ENCODE data around the gene ZNF641. TPM values are rescaled to one million over a fixed set of nuclear protein-coding genes. Genes with fewer than 3 reads are reported as not detected.
"Not testable (repeated sequence)": the region's sequence is repeated elsewhere in the genome, so short reads cannot be mapped to it uniquely, and the experiment has no call there.

Gene ZNF641
- total RNA-seq, 3 donors from 2014 or later = 4.3 to 8.3 (median 7.3) TPM

- ATAC-seq (peak in 1 of 2 donors; percentile 44), DNase-seq (no peak)
- no peaks in the 10 kb centered on the region for H3K9me3 Mint-ChIP-seq
- H3K4me1 Mint-ChIP-seq (ENCODE audit: low read depth) = peaks cover 30% of the 10 kb centered on the region
- H3K36me3 Mint-ChIP-seq (ENCODE audit: insufficient read depth) = peaks cover 10% of the 10 kb centered on the region
- H3K27me3 Mint-ChIP-seq (ENCODE audit: low read depth) = no peaks in the 10 kb centered on the region
- H3K4me3 Mint-ChIP-seq = peak overlapping the region; percentile 82
Measured at GRCh38 chr12:48351022-48351708, 446 bp upstream of the ZNF641 start.

DNA sequence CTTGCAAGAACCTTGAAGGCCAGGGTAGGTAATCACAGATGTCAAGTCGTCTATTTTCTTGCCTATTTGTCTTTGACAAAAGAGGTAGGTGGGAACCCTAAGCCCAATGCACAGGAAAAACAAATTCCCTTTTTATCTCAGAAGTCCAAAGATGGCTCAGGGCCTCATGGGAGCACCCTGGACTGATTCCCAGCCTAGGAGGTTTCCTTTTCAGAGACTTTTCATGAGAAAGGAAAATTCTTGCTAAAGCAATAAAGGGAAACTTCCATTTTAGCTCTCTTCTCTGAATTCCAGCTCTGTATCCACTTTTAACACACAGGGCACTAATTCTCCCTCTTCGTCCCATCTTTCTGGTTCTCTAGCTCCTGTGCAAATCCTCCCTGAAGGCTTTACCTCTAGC, 1.2 kb downstream of the ZNF641 start:
- peak overlapping the region; percentile 96 for H3K4me3 Mint-ChIP-seq
- peaks cover 33% of the 10 kb centered on the region for H3K4me1 Mint-ChIP-seq (ENCODE audit: low read depth)
- no peaks in the 10 kb centered on the region for H3K27me3 Mint-ChIP-seq (ENCODE audit: low read depth)
- H3K36me3 Mint-ChIP-seq (ENCODE audit: insufficient read depth) = peaks cover 24% of the 10 kb centered on the region
- DNase-seq (no peak), ATAC-seq (no peak)
- no peaks in the 10 kb centered on the region for H3K9me3 Mint-ChIP-seq

DNA sequence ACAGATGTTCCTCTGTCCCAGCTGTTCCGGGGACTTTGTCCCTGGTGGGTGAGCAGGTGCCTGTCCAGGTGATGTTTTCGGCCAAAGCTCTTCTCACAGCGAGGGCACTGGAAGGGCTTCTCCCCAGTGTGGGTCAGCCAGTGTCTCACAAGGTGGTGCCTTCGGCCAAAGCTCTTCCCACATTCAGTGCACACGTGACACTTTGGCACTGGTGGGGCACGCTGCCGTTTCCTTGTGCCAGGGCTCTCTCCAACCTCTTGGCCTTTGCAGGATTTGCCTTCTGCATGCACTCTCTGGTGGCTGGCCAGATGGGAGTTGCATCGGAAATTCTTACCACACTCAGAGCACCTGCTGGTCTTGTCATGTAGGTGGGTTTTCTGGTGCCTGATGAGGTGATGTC, 7.7 kb downstream of the ZNF641 start:
- DNase-seq = no peak
- Mint-ChIP-seq H3K4me3 (no peak overlapping the region), H3K27me3 (ENCODE audit: low read depth) (no peaks in the 10 kb centered on the region), H3K36me3 (ENCODE audit: insufficient read depth) (peaks cover 65% of the 10 kb centered on the region), H3K9me3 (no peaks in the 10 kb centered on the region), H3K4me1 (ENCODE audit: low read depth) (peaks cover 14% of the 10 kb centered on the region)
- no peak for ATAC-seq

DNA sequence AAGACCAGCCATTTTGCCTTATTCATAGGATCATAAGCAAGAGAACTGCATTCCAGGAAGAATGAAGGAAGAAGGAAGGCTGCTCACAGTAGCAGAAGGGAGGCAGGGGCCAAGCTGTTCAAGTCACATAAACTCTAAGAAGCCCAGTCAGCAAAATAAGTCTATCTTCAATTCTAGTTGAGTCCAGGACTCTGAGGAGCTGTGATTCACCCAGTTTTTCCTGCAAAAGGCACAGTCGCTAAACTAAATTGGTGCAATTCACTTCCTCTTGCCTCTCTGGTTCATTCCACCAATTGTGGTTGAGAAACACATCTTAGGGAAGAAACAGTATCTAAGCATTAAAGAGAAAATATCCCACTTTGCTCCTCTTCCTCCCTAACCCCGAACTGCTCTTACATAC, 9.8 kb downstream of the ZNF641 start:
- no peaks in the 10 kb centered on the region for H3K27me3 Mint-ChIP-seq (ENCODE audit: low read depth)
- no peak for ATAC-seq
- peaks cover 9% of the 10 kb centered on the region for H3K4me1 Mint-ChIP-seq (ENCODE audit: low read depth)
- no peak for DNase-seq
- no peaks in the 10 kb centered on the region for H3K9me3 Mint-ChIP-seq
- H3K36me3 Mint-ChIP-seq (ENCODE audit: insufficient read depth) = peaks cover 59% of the 10 kb centered on the region
- no peak overlapping the region for H3K4me3 Mint-ChIP-seq

GRCh38 chr12:48339442-48340117, 11.1 kb downstream of the ZNF641 start:
- H3K9me3 Mint-ChIP-seq = no peaks in the 10 kb centered on the region
- H3K27me3 Mint-ChIP-seq (ENCODE audit: low read depth) = no peaks in the 10 kb centered on the region
- DNase-seq (no peak), ATAC-seq (no peak)
- peaks cover 15% of the 10 kb centered on the region for H3K4me1 Mint-ChIP-seq (ENCODE audit: low read depth)
- peaks cover 47% of the 10 kb centered on the region for H3K36me3 Mint-ChIP-seq (ENCODE audit: insufficient read depth)
- no peak overlapping the region for H3K4me3 Mint-ChIP-seq

DNA sequence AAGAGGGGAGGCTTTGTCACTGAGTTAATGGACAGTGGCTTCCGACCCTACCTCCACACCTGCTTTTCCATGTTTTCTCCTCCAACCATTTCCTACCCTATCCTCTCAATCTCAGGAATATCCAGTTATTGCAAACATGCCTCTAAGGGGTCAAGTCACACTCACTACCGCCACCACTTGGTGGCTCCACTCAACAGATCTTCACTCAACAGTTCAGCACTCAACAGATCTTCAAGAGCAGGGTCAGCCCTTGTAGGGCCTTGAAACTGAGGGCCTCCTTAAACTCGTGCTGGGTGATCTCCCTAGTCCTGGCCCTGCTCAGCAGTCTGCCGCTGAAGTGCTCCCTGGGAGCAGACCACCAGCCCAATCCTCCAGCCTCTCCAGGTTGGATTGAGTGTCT, 14.2 kb downstream of the ZNF641 start:
- Mint-ChIP-seq H3K36me3 (ENCODE audit: insufficient read depth) (peaks cover 23% of the 10 kb centered on the region), H3K27me3 (ENCODE audit: low read depth) (no peaks in the 10 kb centered on the region), H3K4me3 (no peak overlapping the region), H3K9me3 (no peaks in the 10 kb centered on the region), H3K4me1 (ENCODE audit: low read depth) (peaks cover 12% of the 10 kb centered on the region)
- no peak for DNase-seq
- ATAC-seq = no peak

DNA sequence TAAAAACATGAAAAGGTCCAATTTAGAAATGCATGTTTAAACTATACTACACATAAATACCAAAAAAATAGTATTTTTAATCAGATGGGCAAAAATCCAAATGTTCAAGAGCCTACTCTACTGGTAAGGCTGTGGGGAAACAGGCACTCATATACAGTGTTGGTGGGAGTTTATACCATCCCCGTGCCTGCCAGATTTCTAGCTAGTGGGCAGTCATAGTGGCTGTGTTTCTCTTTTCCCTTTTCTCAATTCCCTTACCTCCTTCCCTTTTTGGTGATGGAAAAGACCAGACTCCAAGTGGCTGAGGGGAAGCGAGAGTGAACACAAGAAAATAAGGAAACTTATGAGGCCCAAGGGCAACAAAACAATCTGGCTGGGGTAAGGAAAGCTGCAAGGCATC, 14.7 kb downstream of the ZNF641 start:
- H3K36me3 Mint-ChIP-seq (ENCODE audit: insufficient read depth) = peaks cover 21% of the 10 kb centered on the region
- H3K4me1 Mint-ChIP-seq (ENCODE audit: low read depth) = peaks cover 11% of the 10 kb centered on the region
- no peaks in the 10 kb centered on the region for H3K9me3 Mint-ChIP-seq
- H3K4me3 Mint-ChIP-seq = no peak overlapping the region
- DNase-seq (no peak), ATAC-seq (no peak)
- H3K27me3 Mint-ChIP-seq (ENCODE audit: low read depth) = no peaks in the 10 kb centered on the region

- Mint-ChIP-seq H3K9me3 (no peaks in the 10 kb centered on the region), H3K27me3 (ENCODE audit: low read depth) (no peaks in the 10 kb centered on the region), H3K4me3 (no peak overlapping the region), H3K4me1 (ENCODE audit: low read depth) (peaks cover 11% of the 10 kb centered on the region), H3K36me3 (ENCODE audit: insufficient read depth) (peaks cover 10% of the 10 kb centered on the region)
- DNase-seq = no peak
- ATAC-seq = peak; percentile 18 to 63
Measured at GRCh38 chr12:48334808-48335207, 15.9 kb downstream of the ZNF641 start.

- H3K27me3 Mint-ChIP-seq (ENCODE audit: low read depth); H3K4me3 Mint-ChIP-seq; H3K9me3 Mint-ChIP-seq; H3K36me3 Mint-ChIP-seq (ENCODE audit: insufficient read depth); DNase-seq; ATAC-seq: not testable (repeated sequence)
- peaks cover 11% of the 10 kb centered on the region for H3K4me1 Mint-ChIP-seq (ENCODE audit: low read depth)
Measured at GRCh38 chr12:48333680-48334079, 17.0 kb downstream of the ZNF641 start.

DNA sequence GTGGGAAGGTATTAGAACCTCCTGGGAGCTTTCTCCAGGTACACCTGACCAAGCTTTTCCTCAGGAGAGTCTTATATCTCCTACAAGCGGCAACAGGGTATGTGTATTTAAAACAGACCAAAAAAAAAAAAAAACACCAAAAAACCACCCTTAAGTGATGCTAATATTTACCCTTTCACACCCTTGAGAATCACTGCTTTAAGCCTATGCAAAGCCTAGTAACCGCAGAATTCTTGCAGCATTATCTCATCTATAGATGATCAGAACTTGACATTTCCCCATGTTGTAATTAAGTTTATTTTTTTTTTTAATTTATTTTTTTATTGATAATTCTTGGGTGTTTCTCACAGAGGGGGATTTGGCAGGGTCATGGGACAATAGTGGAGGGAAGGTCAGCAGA, 19.3 kb downstream of the ZNF641 start:
- Mint-ChIP-seq H3K4me1 (ENCODE audit: low read depth) (peaks cover 11% of the 10 kb centered on the region), H3K36me3 (ENCODE audit: insufficient read depth) (no peaks in the 10 kb centered on the region), H3K9me3 (no peaks in the 10 kb centered on the region), H3K4me3 (no peak overlapping the region), H3K27me3 (ENCODE audit: low read depth) (peaks cover 5% of the 10 kb centered on the region)
- DNase-seq = no peak
- no peak for ATAC-seq

GRCh38 chr12:48329199-48329939, 21.4 kb downstream of the ZNF641 start:
- no peak for ATAC-seq

DNA sequence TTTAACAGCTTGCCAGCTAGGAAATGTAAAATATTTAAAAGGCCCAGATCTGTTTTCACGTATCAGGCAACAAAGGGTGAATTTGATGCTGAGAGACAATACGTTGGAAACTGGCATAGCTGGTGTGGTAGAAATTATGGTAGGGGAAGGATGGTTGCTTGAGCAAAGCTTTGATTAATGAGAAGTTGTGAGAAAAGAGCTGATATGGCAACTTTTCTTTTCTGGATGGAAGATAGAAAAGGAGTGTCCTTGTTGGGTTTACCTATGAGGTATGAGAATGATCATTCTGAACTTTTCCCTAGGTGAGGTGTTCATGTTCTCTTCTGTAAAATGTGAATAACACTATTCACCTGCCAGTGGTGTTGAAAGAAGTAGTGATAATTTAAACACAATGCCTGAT, 34.2 kb downstream of the ZNF641 start:
- no peaks in the 10 kb centered on the region for H3K4me1 Mint-ChIP-seq (ENCODE audit: low read depth)
- H3K9me3 Mint-ChIP-seq = peaks cover 19% of the 10 kb centered on the region
- ATAC-seq (no peak), DNase-seq (no peak)
- no peaks in the 10 kb centered on the region for H3K36me3 Mint-ChIP-seq (ENCODE audit: insufficient read depth)
- H3K27me3 Mint-ChIP-seq (ENCODE audit: low read depth) = peaks cover 4% of the 10 kb centered on the region
- no peak overlapping the region for H3K4me3 Mint-ChIP-seq

More at GRCh38 chr12:48329199-48329939, 21.4 kb downstream of the ZNF641 start:
- DNase-seq = no peak
- Mint-ChIP-seq H3K9me3 (no peaks in the 10 kb centered on the region), H3K36me3 (ENCODE audit: insufficient read depth) (no peaks in the 10 kb centered on the region), H3K4me3 (no peak overlapping the region), H3K4me1 (ENCODE audit: low read depth) (peaks cover under 1% of the 10 kb centered on the region), H3K27me3 (ENCODE audit: low read depth) (peaks cover 18% of the 10 kb centered on the region)

DNA sequence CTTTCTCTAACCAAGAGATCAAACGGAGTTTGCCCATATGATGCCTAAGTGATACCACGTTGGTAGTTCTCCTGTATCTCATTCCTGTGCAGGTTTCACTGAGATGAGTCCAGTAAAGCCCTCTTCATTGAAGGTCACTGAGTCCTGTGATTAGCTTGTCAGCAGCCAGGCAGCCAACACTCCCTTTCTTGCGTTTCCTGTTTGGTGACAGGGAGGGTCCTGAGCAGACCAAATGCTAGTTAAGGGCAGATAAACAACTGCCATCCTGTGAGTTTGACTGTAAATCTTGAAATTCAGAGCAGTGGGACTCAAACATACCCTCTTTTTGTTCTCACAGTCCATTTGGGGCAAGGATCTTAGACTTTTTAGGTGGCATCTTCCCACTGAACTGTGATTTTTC, 39.4 kb downstream of the ZNF641 start:
- DNase-seq = no peak
- Mint-ChIP-seq H3K9me3 (peaks cover 6% of the 10 kb centered on the region), H3K27me3 (ENCODE audit: low read depth) (peaks cover under 1% of the 10 kb centered on the region), H3K36me3 (ENCODE audit: insufficient read depth) (no peaks in the 10 kb centered on the region), H3K4me3 (no peak overlapping the region), H3K4me1 (ENCODE audit: low read depth) (no peaks in the 10 kb centered on the region)
- ATAC-seq = no peak

DNA sequence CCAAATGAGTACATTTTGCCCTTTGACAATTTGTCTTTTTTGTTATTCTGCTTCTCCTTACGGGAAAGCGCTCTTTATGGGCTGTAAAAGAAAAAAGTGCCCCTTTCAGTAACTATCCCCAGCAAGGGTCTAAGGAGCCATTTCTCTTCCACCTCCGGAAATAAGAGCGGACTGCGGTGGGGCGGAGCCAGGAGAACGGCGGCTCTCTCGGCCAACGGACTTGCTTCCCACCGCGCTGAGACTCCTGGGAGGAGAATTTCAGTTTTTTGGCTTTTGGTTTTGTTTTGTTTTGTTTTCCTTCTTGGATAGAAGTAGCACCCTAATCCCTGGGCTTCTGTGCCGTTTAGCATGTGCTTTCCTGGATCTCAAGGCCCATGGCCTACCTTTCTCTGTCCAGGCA, 43.5 kb downstream of the ZNF641 start:
- H3K27me3 Mint-ChIP-seq (ENCODE audit: low read depth) = no peaks in the 10 kb centered on the region
- H3K4me3 Mint-ChIP-seq = no peak overlapping the region
- DNase-seq = no peak
- ATAC-seq = no peak
- no peaks in the 10 kb centered on the region for H3K36me3 Mint-ChIP-seq (ENCODE audit: insufficient read depth)
- H3K4me1 Mint-ChIP-seq (ENCODE audit: low read depth) = no peaks in the 10 kb centered on the region
- H3K9me3 Mint-ChIP-seq = no peaks in the 10 kb centered on the region

DNA sequence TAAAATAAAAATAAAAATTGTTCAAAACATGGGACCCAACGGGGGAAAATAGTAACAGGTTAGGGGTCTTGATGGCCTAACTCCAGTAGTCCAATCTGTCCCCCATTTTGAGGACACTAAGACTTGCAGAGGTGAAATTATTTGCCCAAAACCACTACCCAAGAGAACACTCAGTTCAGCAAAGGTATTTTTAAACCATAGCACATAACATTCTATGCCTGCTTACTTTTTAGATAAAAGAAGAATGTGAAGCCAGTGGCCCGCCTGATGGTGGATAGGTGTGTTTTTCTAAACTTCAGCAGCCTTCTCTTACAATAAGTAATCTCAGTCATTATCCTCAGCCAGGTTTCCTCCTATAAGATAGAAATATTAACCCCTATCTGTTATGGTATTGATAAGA, 45.5 kb downstream of the ZNF641 start:
- ATAC-seq (no peak), DNase-seq (no peak)
- no peaks in the 10 kb centered on the region for H3K36me3 Mint-ChIP-seq (ENCODE audit: insufficient read depth)
- no peak overlapping the region for H3K4me3 Mint-ChIP-seq
- no peaks in the 10 kb centered on the region for H3K9me3 Mint-ChIP-seq
- H3K4me1 Mint-ChIP-seq (ENCODE audit: low read depth) = no peaks in the 10 kb centered on the region
- H3K27me3 Mint-ChIP-seq (ENCODE audit: low read depth) = no peaks in the 10 kb centered on the region

Measured in activated T-cell treated with anti-CD3 and anti-CD28 coated beads, Interleukin-2, amount 50 U/mL, for 4 hours (primary cell).